ENCODE measurements around the gene SRC. TPM values are rescaled to one million over a fixed set of nuclear protein-coding genes. Genes with fewer than 3 reads are reported as not detected.

SRC gene
- total RNA-seq, 1 experiment from 2014 or later, result 42.3 TPM

DNA sequence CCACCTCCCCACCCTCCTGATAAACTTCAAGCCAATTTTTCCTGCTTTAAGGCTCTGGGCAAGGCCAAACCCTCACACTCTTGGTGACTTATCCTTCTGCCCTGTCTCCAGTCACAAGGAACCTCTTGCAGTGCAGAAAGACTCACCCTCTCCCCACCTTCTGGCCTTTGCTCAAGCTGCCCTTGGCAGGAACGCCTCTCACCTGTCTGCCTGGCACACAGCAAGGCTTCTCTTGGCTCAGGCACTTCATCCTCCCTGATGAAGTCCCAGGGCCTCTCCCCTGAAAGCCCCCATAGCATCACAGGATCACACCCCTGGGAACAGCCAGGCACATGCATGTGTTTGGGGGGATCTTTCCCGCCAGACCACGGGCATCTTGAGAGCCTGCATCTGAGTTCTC is 106.3 kb downstream of the SRC start:
- Histone ChIP-seq H3K27me3 (ENCODE audit: insufficient read depth, low read length) (peaks cover 32% of the 10 kb centered on the region), H3K4me3 (replicated peaks in 1 of 2; ENCODE audit: low read depth in 1 of 2, low read length in 2 of 2) (no peak overlapping the region), H3K9me3 (ENCODE audit: control insufficient read depth in 1 of 2, insufficient read depth in 1 of 2, low read depth in 1 of 2, low read length in 2 of 2) (no peaks in the 10 kb centered on the region), H3K9ac (ENCODE audit: low read length) (no peak overlapping the region), H2AFZ (ENCODE audit: low read depth, low read length, poor library complexity, severe bottlenecking) (no peak overlapping the region), H3K36me3 (ENCODE audit: control insufficient read depth in 1 of 2, insufficient read depth in 2 of 2, low read length in 2 of 2) (no peaks in the 10 kb centered on the region), H4K20me1 (ENCODE audit: insufficient read depth) (no peaks in the 10 kb centered on the region), H3K4me2 (ENCODE audit: low read length) (no peak overlapping the region), H3K4me1 (ENCODE audit: control insufficient read depth in 1 of 2, insufficient read depth in 2 of 2, low read length in 2 of 2) (no peaks in the 10 kb centered on the region), H3K79me2 (ENCODE audit: insufficient read depth, low read length) (no peaks in the 10 kb centered on the region), H3K9me2 (ENCODE audit: insufficient read depth) (no peaks in the 10 kb centered on the region), H3K27ac (ENCODE audit: low read depth, low read length) (no peak overlapping the region)
- no TSS peak for BruUV-seq (replicated peaks)
- ChIA-PET CTCF (no interaction called here), RAD21 (ENCODE audit: low non-redundant PET in 1 of 2, low total read pairs in 2 of 2, uncharacterized antibody in 2 of 2, unreplicated experiment in 2 of 2) (no interaction called here), POLR2A (no interaction called here)
- no peak for ATAC-seq
- no peak for DNase-seq (ENCODE audit: low read depth, low spot score)
- TF ChIP-seq, protein P1, sequence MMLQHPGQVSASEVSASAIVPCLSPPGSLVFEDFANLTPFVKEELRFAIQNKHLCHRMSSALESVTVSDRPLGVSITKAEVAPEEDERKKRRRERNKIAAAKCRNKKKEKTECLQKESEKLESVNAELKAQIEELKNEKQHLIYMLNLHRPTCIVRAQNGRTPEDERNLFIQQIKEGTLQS (IDR thresholded peaks at IDR 0.05), result no peak
- TF ChIP-seq YY1 (IDR thresholded peaks at IDR 0.05; ENCODE audit: extremely low read depth, insufficient replicate concordance, low read depth, low read length), result no peak
- TF ChIP-seq SIN3A (IDR thresholded peaks at IDR 0.05; ENCODE audit: low read depth), result no peak
- no peak for TF ChIP-seq CBX3 (IDR thresholded peaks at IDR 0.05; ENCODE audit: low read depth)
- TF ChIP-seq POLR2A (IDR thresholded peaks at IDR 0.05; ENCODE audit: borderline replicate concordance, extremely low read depth, insufficient read depth, insufficient read length), result no peak
- TF ChIP-seq ZNF274 (IDR thresholded peaks at IDR 0.05; ENCODE audit: low read depth, low read length), result no peak
- TF ChIP-seq, protein P2, sequence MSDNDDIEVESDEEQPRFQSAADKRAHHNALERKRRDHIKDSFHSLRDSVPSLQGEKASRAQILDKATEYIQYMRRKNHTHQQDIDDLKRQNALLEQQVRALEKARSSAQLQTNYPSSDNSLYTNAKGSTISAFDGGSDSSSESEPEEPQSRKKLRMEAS (IDR thresholded peaks at IDR 0.05), result no peak
- TF ChIP-seq EZH2 (IDR thresholded peaks at IDR 0.05), result no peak
- no peak for TF ChIP-seq JUND (IDR thresholded peaks at IDR 0.05)
- TF ChIP-seq EGR1 (IDR thresholded peaks at IDR 0.05; ENCODE audit: low read depth), result no peak
- no peak for TF ChIP-seq SP1 (IDR thresholded peaks at IDR 0.05; ENCODE audit: low read depth)
- no peak for TF ChIP-seq ELF1 (IDR thresholded peaks at IDR 0.05; ENCODE audit: borderline replicate concordance, low read depth)
- TF ChIP-seq REST (IDR thresholded peaks at IDR 0.05; ENCODE audit: low read depth), result no peak
- no peak for TF ChIP-seq CTCF (IDR thresholded peaks at IDR 0.05 in 2 of 3, conservative IDR thresholded peaks at IDR 0.05 in 1 of 3; ENCODE audit: borderline replicate concordance in 1 of 3, insufficient read depth in 1 of 3, low read depth in 2 of 3, low read length in 2 of 3)
- no peak for TF ChIP-seq CEBPB (IDR thresholded peaks at IDR 0.05; ENCODE audit: low read depth)
- intact Hi-C loops (cut with micrococcal nuclease), result no loop called here

All from HCT116 (cell line).